ENCODE data around the gene MYEOV.

The MYEOV gene

DNA sequence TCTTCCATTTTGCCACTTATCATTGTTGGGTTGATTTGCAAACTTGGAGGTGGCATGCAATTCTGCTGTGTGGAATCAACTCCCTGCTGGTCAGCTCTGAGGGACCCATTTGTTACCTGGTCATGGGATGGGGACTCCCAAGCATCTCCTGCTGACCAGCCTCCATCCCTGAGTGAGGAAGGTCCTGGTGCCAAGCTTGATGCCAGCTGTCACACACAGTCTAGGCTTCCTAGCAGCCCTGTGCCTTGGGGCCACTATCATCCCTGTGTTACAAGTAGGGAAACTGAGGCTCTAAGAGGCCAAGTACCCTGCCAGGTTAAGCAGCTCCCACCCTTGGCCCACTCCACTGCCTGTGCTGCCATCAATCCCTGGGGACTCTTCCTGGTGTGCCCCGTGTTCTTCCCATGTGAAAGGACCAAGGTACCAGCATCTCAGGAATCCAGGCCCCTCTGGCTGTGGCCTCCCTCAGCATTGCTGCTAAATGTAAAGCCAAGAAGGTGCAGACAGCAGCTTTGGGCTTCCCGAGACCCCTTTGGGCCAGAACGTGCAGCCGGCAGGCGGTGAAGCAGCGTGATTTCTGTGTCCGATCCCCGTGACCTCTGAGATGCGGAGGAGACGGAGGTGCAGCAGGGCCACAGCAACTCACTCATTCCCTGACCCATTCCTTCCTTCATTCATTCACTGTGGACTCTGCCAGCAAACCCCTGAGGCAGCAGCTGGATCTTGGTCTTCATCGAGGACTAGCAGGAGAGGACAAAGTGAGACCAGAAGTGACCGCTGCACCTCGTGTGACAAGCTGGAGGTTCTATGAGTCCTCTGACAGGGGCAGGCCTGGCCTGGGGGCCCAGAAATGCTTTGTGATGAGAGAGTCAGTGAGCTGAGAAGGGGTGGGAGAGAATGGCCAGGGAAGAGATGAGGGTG, 49.7 kb downstream of the MYEOV start:
- DNase-seq, result no peak

DNA sequence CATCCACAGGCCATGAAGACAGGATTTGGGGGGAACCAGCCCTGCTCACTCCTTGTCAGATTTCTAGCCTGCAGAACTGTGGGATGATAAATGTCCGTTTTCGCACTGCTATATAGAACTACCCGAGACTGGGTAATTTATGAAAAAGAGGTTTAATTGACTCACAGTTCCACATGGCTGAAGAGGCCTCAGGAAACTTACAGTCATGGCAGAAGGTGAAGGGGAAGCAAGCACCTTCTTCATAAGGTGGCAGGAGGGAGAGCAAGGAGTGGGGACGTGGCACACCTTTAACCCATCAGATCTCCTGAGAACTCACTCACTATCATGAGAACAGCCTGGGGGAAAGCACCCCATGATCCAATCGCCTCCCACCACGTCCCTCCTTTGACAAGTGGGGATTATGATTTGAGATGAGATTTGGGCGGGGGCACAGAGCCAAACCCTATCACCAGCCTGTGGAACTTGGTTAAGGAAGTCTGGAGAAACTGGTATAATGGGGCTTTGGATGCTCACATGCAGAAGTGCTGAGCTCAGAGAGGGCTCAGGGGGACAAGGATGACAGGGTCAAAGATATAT, 50.7 kb downstream of the MYEOV start:
- no peak for DNase-seq
